HepG2 (cell line): ENCODE results near the gene PLCG2.

Source experiments
- CBFB ChIP-seq: sonication (generic); formaldehyde crosslinking; IDR thresholded peaks from 2 replicates; pipeline ENCODE4 v1.4.0; 2020; ENCODE audit warnings: missing genetic modification reagents
- CTCF ChIP-seq: sonication (generic); formaldehyde crosslinking; IDR thresholded peaks from 2 replicates; pipeline ENCODE4 v1.5.0; 2020; ENCODE audit warnings: mild to moderate bottlenecking, missing genetic modification reagents, moderate library complexity
- XRCC5 ChIP-seq: fragments of 200-400 bp; formaldehyde crosslinking; optimal IDR thresholded peaks from 2 replicates; pipeline ENCODE3; 2017; ENCODE audit warnings: mild to moderate bottlenecking, low read length
- ZNF180 ChIP-seq: sonication (generic); formaldehyde crosslinking; IDR thresholded peaks from 2 replicates; pipeline ENCODE4 v1.4.0; 2020; ENCODE audit warnings: low read depth, missing genetic modification reagents, borderline replicate concordance
- ZNF720 ChIP-seq: sonication (generic); formaldehyde crosslinking; IDR thresholded peaks from 2 replicates; pipeline ENCODE4 v1.4.0; 2020; ENCODE audit warnings: missing genetic modification reagents

GRCh38 chr16:81774348-81774747 lies 4.7 kb upstream of the PLCG2 start:
- TF ChIP-seq CBFB (no peak), CTCF (no peak), XRCC5 (no peak), ZNF180 (CRISPR knock-in tag) (no peak), ZNF720 (no peak)
